CD4-positive, alpha-beta T cell treated with Interleukin-4 for 1 hour (primary cell): ENCODE data around the gene RRP12.

Experiments used
- DNase-seq, 2 donors: peaks; one replicate each; pipeline ENCODE4 v3.0.0-alpha.2; 2020 to 2022

The RRP12 gene

DNA sequence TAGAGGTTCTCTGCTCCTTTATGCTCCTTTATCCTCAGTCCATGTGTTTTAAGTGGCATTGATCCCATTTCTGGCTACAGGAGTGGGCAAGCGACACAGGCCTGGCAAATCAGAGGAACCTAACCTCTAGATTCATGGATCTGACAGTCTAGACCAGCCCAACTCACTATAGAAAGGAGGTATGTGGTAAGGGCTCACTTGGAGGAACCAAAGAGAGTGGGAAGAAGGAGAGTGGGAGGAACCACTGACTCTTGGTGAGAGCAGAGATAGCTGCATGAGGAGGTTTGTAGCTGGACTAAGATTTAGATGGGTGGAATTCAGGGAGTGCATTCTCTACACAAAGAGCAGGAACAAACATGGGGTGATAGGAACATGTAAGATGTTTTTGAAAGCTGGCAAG, 93.7 kb downstream of the RRP12 start:
- DNase-seq: no peak
